Smooth muscle cell (in vitro differentiated cells): Measurements from ENCODE around the gene CEP135. TPM values are rescaled to one million over a fixed set of nuclear protein-coding genes. Genes with fewer than 3 reads are reported as not detected.
"Not testable (repeated sequence)": the region's sequence is repeated elsewhere in the genome, so short reads cannot be mapped to it uniquely, and the experiment has no call there.

Experiments used
- DNase-seq: peaks from one replicate; lab custom pipeline; 2025; ENCODE audit not compliant: unreplicated experiment; lab: John Stamatoyannopoulos, UW
- H2AFZ ChIP-seq: fragments of 200-600 bp; sonication (generic); 2 replicates; pipeline ENCODE4 v1.6.0; 2016; ENCODE audit warnings: antibody characterized with exemption, low read depth, mild to moderate bottlenecking
- H3F3A ChIP-seq: fragments of 200-600 bp; sonication (generic); 2 replicates; pipeline ENCODE4 v1.6.0; 2017; ENCODE audit warnings: antibody characterized with exemption, low read depth
- H3K27ac ChIP-seq: fragments of 200-600 bp; sonication (generic); 2 replicates; pipeline ENCODE4 v1.5.1; 2016; ENCODE audit warnings: low read depth, mild to moderate bottlenecking
- H3K27me3 ChIP-seq: fragments of 200-600 bp; sonication (generic); 2 replicates; pipeline ENCODE4 v1.6.1; 2016; ENCODE audit warnings: low read depth, mild to moderate bottlenecking
- H3K36me3 ChIP-seq: fragments of 200-600 bp; sonication (generic); 2 replicates; pipeline ENCODE4 v1.5.1; 2016; ENCODE audit warnings: low read depth
- H3K4me1 ChIP-seq: fragments of 200-600 bp; sonication (generic); 2 replicates; pipeline ENCODE4 v1.5.1; 2016; ENCODE audit warnings: low read depth
- H3K4me2 ChIP-seq: fragments of 200-600 bp; sonication (generic); 2 replicates; pipeline ENCODE4 v1.6.0; 2016; ENCODE audit warnings: mild to moderate bottlenecking
- H3K4me3 ChIP-seq: fragments of 200-600 bp; sonication (generic); 2 replicates; pipeline ENCODE4 v1.5.1; 2016; ENCODE audit warnings: mild to moderate bottlenecking
- H3K79me2 ChIP-seq: fragments of 200-600 bp; sonication (generic); 2 replicates; pipeline ENCODE4 v1.6.0; 2016; ENCODE audit warnings: low read depth, mild to moderate bottlenecking
- H3K9ac ChIP-seq: fragments of 200-600 bp; sonication (generic); 2 replicates; pipeline ENCODE4 v1.6.0; 2016; ENCODE audit warnings: low read depth
- H3K9me3 ChIP-seq: fragments of 200-600 bp; sonication (generic); replicated peaks from 2 replicates; pipeline ENCODE4 v1.5.1; 2016; ENCODE audit warnings: low read depth
- H4K20me1 ChIP-seq: fragments of 200-600 bp; sonication (generic); 2 replicates; pipeline ENCODE4 v1.6.0; 2016; ENCODE audit warnings: low read depth
- WGBS: methylation state at CpG from one replicate; pipeline ENCODE4 v1.1.7; 2016; ENCODE audit warnings: low lambda C conversion rate; 5-methylcytosine and 5-hydroxymethylcytosine counted together
- polyA plus RNA-seq: library from polyadenylated mRNA; unstranded; fragments of >200 nt; fragmentation: Nextera tagmentation; extraction: Ambion mirVana; gene quantifications from 2 replicates; pipeline ENCODE4 v1.2.1, GENCODE V29; 2016
- total RNA-seq: library from RNA; depleted of rRNA; stranded (reverse); fragments of >200 nt; gene quantifications from 2 replicates; pipeline ENCODE4 v1.2.3, GENCODE V29; 2014
- TF ChIP-seq, protein P1 (sequence below): fragments of 200-600 bp; sonication (generic); IDR thresholded peaks from 2 replicates; pipeline ENCODE4 v1.5.1; 2017; ENCODE audit warnings: borderline replicate concordance, mild to moderate bottlenecking, antibody characterized with exemption; ENCODE audit not compliant: insufficient read depth, poor library complexity, severe bottlenecking

Gene CEP135
- total and polyA plus RNA-seq, 2 experiments from 2014 or later, result 4.5 to 28.9 TPM

DNA sequence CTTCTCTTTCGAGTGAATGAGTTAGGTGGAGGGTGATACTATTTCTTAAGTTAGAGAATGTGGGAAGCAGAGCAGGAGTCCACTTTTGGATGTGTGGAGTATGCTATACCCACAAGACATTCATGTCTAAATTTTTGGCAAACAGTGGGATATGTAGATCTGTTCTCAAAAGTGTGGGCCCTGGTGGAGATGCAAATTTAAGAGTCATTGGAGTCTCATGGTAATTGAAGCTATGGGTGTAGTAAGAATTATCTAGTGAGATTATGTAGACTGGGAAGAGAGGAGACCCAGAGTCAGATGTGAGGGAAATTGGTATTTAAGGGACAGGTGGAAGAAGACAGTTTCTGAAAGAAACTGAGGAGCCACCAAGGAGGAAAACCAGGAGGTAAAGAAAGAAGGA is 7.0 kb downstream of the CEP135 start:
- TF ChIP-seq, protein P1, sequence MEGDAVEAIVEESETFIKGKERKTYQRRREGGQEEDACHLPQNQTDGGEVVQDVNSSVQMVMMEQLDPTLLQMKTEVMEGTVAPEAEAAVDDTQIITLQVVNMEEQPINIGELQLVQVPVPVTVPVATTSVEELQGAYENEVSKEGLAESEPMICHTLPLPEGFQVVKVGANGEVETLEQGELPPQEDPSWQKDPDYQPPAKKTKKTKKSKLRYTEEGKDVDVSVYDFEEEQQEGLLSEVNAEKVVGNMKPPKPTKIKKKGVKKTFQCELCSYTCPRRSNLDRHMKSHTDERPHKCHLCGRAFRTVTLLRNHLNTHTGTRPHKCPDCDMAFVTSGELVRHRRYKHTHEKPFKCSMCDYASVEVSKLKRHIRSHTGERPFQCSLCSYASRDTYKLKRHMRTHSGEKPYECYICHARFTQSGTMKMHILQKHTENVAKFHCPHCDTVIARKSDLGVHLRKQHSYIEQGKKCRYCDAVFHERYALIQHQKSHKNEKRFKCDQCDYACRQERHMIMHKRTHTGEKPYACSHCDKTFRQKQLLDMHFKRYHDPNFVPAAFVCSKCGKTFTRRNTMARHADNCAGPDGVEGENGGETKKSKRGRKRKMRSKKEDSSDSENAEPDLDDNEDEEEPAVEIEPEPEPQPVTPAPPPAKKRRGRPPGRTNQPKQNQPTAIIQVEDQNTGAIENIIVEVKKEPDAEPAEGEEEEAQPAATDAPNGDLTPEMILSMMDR, result no peak
- Histone ChIP-seq H3K9me3 (no peaks in the 10 kb centered on the region), H3K36me3 (peaks cover 6% of the 10 kb centered on the region), H3K4me3 (no peak overlapping the region), H3F3A (no peaks in the 10 kb centered on the region), H3K4me1 (no peaks in the 10 kb centered on the region), H3K27me3 (no peaks in the 10 kb centered on the region), H3K4me2 (no peak overlapping the region), H3K27ac (no peak overlapping the region), H3K79me2 (peaks cover 14% of the 10 kb centered on the region), H3K9ac (no peak overlapping the region), H4K20me1 (no peaks in the 10 kb centered on the region), H2AFZ (no peak overlapping the region)
- DNase-seq, result no peak
- WGBS, result 95% methylated on average over 1 of the region's 1 CpG

DNA sequence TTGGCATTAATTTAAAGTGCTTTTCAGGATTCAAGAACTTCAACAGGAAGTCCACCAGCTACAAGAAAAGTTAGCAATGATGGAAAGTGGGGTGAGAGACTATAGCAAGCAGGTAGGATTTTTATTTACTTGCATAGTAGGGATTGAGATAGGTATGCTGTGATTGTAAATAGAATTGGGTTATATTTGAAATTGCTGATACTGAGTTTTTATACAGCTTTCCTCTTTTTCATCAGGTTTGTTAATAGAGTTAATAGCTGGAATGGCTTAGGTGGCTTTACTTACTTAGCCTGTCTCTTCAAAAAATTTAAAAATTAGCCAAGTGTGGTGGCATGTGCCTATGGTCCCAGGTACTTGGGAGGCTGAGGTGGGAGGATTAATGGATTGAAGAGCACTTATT is 10.9 kb downstream of the CEP135 start:
- Histone ChIP-seq H3K4me2 (no peak overlapping the region), H3F3A (no peaks in the 10 kb centered on the region), H3K36me3 (no peaks in the 10 kb centered on the region), H3K27me3 (no peaks in the 10 kb centered on the region), H3K27ac (no peak overlapping the region), H3K4me1 (no peaks in the 10 kb centered on the region), H3K79me2 (no peaks in the 10 kb centered on the region), H4K20me1 (no peaks in the 10 kb centered on the region), H3K9ac (no peak overlapping the region), H3K4me3 (no peak overlapping the region), H2AFZ (no peak overlapping the region), H3K9me3 (no peaks in the 10 kb centered on the region)
- no peak for DNase-seq
- TF ChIP-seq, protein P1, result no peak

DNA sequence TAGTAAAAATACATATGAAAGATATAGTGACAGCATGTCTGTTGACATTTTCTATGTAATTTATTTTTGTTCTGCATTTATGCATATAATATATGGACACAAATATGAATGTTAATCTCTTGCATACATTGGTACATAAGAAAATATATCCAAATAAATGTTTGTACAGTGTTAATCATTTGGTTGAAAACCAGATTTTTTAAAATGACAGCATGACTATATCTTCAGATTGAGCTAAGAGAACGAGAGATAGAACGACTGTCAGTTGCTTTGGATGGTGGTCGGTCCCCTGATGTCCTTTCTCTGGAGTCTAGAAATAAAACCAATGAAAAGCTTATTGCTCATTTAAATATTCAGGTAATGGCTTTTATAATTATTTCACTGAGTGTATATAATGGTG is 15.3 kb downstream of the CEP135 start:
- Histone ChIP-seq H3K9me3 (no peaks in the 10 kb centered on the region), H3K4me2 (no peak overlapping the region), H3K27ac (no peak overlapping the region), H3K4me3 (no peak overlapping the region), H3F3A (no peaks in the 10 kb centered on the region), H2AFZ (no peak overlapping the region), H3K9ac (no peak overlapping the region), H4K20me1 (no peaks in the 10 kb centered on the region), H3K27me3 (no peaks in the 10 kb centered on the region), H3K4me1 (no peaks in the 10 kb centered on the region), H3K79me2 (no peaks in the 10 kb centered on the region), H3K36me3 (peaks cover 3% of the 10 kb centered on the region)
- 98% methylated on average over 3 of the region's 3 CpGs for WGBS
- no peak for DNase-seq
- TF ChIP-seq, protein P1, result no peak

DNA sequence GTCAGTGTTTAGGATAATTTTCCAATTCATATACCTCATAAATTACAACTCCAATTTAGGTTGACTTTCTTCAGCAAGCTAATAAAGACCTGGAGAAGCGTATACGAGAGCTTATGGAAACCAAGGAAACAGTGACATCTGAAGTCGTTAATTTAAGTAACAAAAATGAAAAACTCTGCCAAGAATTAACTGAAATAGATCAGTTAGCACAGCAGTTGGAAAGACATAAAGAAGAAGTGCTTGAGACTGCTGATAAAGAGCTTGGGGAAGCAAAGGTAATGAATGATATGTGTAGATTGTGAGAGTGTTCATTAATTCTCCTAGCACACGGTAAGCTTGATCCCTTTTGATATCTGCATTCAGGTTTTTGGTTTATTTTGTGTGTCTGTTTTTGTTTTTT is 16.8 kb downstream of the CEP135 start:
- Histone ChIP-seq H2AFZ (no peak overlapping the region), H3K27ac (no peak overlapping the region), H3F3A (no peaks in the 10 kb centered on the region), H3K9me3 (no peaks in the 10 kb centered on the region), H3K27me3 (no peaks in the 10 kb centered on the region), H3K36me3 (peaks cover 3% of the 10 kb centered on the region), H3K4me2 (no peak overlapping the region), H3K4me1 (no peaks in the 10 kb centered on the region), H3K4me3 (no peak overlapping the region), H4K20me1 (no peaks in the 10 kb centered on the region), H3K79me2 (no peaks in the 10 kb centered on the region), H3K9ac (no peak overlapping the region)
- TF ChIP-seq, protein P1, result no peak
- WGBS, result 96% methylated on average over 4 of the region's 4 CpGs
- no peak for DNase-seq

DNA sequence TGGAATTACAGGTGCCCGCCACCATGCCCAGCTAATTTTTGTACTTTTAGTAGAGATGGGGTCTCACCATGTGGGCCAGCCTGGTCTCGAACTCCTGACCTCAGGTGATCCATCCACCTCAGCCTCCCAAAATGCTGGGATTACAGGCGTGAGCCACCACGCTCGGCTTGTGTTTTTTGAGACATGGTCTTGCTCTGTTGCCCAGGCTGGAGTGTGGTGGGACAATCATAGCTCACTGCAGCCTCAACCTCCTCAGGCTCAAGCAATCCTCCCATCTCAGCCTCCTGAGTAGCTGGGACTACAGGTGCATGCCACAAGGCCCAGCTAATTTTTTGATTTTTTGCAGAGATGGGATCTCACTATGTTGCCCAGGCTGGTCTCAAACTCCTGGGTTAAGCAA is 17.6 kb downstream of the CEP135 start:
- not testable (repeated sequence) for H3K36me3 ChIP-seq, H2AFZ ChIP-seq, H3K27ac ChIP-seq, H3K4me3 ChIP-seq, H3K79me2 ChIP-seq, H3K4me2 ChIP-seq, H3F3A ChIP-seq, DNase-seq, H3K4me1 ChIP-seq, H4K20me1 ChIP-seq, H3K9ac ChIP-seq, H3K9me3 ChIP-seq, H3K27me3 ChIP-seq
- WGBS, result 97% methylated on average over 5 of the region's 5 CpGs
